ENCODE measurements around the gene GPATCH3.
"Not testable (repeated sequence)": the region's sequence is repeated elsewhere in the genome, so short reads cannot be mapped to it uniquely, and the experiment has no call there.

GPATCH3 gene

DNA sequence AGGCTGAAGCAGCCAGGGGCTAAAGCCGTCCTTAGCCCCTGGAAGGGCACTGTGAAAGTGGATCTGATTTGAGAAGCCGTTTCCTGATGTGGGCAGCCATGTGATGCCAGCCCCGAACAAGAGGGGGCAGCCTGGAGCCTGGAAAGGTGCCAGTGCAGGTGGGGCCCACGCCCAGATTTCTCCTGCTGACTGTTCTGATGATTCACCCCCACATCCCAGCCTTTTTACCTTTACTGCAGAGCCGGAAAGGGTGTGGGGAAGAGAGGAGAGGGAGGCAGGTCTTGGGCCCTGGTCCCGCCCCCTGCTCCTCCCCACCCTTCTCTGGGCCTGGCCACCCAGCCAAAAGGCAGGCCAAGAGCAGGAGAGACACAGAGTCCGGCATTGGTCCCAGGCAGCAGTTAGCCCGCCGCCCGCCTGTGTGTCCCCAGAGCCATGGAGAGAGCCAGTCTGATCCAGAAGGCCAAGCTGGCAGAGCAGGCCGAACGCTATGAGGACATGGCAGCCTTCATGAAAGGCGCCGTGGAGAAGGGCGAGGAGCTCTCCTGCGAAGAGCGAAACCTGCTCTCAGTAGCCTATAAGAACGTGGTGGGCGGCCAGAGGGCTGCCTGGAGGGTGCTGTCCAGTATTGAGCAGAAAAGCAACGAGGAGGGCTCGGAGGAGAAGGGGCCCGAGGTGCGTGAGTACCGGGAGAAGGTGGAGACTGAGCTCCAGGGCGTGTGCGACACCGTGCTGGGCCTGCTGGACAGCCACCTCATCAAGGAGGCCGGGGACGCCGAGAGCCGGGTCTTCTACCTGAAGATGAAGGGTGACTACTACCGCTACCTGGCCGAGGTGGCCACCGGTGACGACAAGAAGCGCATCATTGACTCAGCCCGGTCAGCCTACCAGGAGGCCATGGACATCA is 37.2 kb downstream of the GPATCH3 start, which contains the start of gene SFN:
SFN (plus strand) TSS at position 369 of the 904 bp plus-strand sequence; CDS start at position 433, 64 bp downstream.
- FAIRE-seq: peak; percentile 99

DNA sequence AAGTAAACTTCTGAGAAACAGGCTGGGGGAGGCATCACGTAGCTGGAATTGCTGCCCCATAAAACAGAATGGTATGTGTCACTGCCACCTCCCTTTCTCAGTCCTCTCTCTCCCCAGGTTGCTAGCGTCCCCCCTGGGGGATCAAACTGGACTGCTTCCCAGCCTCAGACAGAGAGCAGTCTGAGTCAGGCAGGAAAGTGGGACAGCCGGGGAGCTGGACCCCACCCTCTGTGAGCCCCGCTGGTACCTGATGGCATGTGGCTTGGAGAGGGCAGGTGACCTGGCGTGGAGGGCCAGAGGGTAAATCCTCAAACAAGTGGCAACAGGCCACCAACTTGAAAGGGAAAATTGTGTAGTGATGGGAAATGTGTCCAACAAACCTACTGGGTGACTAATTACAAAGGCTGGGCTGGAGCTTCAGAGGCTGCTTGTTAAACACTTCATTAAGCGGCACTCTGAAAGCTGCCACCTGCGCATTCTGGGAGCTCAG is 38.3 kb downstream of the GPATCH3 start:
- no peak for FAIRE-seq

DNA sequence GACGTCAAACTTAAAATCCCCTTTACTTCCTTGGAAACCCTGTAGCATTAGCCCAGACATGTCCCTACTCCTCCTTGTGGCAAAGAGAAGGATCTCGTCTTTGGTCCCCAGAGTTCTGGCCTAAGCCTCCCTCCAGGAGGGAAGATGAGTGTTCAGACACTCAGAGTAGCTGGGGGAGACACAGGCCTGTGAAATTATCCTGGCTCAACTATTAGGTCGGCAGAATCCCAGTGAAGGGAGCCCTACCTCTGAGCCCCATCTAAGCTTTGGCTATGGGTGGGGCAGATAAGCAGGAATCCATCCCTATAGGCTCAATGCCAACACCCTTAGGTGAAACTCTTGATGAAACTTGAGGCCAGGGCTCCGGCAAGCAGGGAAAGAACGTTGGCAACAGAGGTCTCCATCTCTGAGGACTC is 39.0 kb downstream of the GPATCH3 start:
- FAIRE-seq: peak; percentile 78

DNA sequence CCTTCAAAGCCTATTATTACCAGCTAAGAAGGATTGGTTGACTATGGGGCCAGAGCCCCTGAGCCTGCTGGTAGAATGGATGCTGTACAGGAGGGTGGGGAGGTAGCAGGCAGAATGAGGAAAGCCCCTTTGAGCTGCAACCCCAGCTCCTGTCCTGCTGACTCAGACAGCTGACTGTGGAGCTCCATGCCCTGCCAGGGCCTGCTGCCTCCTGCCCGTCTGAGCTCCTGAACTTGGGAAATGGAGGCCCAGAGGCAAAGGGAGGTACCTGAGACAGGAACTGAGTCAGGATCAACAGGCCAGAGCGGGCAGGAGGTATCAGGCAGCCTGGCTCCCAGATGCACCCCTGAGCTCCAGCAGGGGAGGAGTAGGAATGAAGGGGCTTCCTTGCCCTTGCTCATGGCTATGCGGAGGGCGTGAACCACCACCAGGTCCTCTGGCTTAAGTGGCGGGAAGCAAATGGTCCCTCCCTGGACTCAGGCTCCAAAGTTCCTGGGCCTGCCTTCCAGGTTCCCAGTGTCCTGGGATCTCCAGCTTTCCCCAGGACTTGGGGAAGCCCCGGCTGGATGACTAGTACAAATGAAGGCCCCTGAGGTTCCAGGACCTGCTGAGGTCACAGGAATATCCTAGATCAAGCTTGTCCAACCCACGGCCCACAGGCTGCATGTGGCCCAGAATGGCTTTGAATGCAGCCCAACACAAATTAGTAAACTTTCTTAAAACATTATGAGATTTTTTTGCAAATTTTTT is 41.2 kb downstream of the GPATCH3 start:
- FAIRE-seq: no peak

DNA sequence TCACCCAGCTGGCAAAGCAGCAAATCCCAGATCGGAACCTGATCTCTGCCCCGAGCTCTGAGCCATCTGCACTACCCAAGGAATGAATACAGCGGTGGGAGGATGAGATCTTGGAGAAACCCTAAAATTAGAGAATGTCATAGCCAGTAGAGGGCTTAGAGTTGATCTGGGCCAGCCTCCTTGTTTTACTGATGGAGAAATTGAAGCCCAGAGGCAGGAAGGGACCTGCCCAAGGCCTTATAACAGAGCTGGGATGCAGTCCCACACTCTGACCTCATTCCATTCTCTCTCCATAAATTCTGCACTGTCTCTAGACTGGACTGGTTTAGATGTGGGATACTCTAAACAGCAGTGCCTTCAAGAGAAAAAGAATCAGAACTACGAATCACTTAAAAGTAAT is 42.1 kb downstream of the GPATCH3 start:
- FAIRE-seq: no peak

DNA sequence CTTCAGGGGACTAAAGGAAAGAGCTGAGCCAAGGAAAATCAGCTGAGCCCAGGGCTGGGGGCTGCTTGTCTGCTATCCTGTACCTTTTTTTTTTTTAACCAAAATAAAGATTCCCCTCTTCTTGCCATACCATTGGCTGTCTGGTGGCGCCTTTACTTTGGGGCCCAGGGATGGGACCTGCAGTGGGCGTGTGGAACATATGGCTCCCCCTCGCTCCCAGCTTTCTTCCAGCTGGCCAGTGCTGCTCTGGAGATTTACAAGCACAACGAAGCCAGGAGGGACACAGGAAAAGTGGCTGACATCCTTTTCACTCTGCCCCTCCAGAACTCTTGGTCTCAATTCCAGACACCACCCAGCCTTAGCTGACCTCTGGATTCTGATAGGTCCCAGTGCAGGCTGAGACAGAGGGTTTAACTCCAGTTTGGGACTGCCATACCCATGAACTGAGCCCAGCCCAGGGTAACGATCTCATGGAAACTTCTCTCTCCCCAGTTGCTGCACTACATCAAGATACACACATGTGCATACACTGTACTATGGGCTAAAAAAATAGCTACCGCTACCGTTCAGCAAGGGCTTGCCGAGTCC is 42.7 kb downstream of the GPATCH3 start:
- no peak for FAIRE-seq

DNA sequence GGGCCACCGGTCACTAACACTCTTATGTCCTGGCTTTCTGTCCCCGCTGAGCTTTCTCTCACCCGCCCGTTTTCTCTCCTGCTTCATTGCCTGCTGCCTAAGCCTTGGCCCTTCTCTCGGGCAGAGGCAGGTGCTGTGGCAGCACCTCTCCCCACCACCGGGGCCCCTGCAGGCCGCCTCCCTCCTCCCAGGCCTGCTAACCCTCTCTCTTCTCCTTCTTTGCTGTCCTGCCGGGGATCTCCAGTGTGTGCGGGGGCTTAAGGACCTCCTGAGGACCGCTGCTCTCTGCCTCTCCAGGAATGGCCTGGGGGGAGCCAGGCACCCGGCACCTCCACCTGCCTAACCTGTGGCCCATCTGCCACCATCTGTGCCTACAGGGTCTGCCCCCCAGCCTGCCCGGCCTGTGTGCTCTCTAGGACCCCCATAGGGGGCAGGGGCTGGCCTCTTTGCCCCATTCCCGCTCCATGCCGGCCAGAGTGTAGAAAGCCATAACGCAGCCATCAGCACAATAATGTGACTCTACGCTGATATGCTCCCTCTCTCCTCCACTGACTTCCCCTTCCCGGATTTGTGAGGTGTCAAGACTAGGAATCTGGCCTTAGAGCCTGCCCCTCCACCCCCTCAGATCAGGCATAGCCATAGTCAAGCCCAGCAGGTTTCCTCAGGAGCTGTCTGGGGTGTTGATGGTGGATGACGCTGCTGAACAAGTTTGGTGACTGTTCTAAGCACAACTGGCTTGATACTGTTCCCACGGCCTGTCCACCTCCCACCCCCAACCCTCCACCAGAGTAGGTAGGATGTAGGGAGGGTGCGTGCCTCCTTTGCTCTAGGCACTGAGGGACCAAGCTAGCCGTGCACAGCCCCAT is 43.4 kb downstream of the GPATCH3 start:
- no peak for FAIRE-seq

DNA sequence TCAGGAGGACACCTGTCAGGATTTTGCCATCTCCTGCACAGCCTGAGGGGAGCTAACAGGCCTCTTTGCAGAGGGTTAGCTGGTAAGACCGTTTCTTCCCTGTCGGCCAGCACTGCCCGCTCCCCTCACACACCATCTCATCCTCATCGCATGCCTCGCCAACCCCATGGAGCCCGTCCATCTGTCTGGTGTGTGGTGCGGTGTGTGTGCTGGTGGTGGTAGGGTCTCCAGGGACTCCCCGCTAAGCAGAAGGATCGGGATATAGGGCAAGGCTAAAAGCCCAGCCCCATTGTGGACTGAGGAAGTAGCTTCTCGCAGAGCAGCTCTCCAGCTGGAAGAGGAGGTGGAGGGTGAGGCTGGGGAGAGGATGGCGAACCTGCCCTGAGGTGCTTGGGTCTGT is 44.1 kb downstream of the GPATCH3 start:
- FAIRE-seq: no peak

DNA sequence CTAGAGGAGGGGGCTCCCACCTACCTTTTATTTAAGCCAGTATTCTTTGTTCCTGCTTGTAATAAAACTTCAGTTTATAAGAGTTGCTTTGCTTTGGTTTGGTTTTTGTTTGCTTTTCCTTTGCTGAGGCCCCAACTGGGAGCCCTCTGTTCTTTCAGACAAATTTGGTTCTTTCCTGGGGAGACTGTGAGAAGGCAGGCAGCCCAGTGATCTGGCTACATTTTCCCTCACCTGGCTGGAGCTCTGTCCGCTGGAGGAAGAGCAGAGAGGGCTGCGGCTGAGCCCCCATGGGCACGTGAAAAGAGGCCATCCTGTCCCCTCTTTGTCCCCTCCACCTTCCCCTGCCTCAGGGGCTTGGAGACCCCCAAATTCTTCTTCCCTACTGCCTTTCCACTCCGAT is 44.6 kb downstream of the GPATCH3 start:
- no peak for FAIRE-seq

DNA sequence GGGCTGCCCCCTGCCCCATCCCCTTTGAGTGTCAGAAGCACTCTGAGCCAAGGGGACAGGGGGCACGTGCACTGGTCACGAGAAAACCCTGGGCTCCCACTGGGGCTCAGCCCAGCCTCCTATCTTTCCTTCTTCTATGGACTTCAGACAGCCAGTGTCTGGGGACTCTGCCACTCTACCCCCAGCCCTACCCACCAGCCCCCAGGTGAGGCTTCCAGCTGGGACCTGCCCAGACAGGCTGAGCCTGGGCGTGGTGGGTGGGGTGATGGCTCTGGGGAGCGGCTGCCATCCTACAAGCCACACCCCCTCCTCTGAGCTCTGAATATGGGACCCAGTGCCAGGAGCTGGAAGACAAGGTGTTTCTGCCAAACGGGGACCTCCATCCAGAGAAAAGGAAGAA is 45.4 kb downstream of the GPATCH3 start:
- FAIRE-seq: no peak

DNA sequence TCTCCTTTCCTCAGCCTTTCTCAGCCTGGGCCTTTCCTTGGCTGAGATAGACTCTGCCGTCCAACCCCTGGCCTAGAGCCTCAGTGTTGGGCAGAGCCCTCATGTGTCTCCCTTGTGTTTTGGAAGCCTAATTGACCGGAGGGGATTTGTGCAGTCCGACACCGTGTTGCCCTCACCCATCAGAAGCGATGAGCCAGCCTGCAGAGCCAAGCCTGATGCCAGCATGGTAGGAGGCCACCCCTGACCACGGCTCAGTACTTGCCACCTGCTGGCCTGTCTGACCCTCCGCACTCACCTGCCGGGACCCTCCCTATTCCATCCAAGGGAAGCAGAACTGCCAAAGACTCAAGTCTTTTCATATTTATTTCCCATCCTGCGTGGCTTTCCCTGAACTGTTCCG is 46.7 kb downstream of the GPATCH3 start:
- FAIRE-seq: no peak

DNA sequence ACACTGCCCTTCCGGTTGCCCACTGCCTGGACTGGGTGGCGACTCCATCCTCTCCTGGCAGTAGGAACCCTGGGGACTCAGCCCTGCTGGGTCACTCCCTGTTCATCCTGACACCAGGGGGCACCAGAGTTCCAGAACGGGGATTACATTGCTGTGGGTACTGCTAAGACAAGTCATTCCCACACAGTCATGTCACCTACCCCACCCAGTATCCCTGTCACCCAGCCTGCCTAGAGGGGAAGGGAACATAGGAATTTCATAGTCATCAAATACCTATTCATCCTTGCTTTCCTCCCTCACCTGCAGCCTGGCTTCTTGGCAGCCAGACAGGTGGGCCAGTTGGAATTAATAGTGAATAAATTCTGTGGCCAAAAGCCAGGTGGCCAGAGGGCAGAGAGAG is 47.1 kb downstream of the GPATCH3 start:
- FAIRE-seq: no peak

DNA sequence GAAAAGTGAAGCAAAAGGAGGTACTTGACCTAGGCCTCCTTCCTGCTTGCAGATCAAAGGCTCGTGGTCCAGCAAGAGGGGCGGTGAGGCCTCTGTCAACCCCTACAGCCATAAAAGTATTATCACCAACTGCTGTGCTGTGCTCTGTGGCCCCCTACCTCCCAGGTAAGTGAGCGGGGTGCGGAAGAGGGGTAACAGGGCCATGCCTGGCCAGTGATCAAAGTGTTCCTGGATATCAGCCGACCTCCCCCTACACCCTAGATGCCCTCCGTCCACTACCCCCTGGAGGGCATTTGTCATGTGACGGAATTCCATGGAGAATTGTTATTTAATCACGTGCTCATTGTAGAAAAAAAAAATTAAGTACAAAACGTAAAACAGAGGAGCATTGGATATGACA is 47.6 kb downstream of the GPATCH3 start:
- no peak for FAIRE-seq

DNA sequence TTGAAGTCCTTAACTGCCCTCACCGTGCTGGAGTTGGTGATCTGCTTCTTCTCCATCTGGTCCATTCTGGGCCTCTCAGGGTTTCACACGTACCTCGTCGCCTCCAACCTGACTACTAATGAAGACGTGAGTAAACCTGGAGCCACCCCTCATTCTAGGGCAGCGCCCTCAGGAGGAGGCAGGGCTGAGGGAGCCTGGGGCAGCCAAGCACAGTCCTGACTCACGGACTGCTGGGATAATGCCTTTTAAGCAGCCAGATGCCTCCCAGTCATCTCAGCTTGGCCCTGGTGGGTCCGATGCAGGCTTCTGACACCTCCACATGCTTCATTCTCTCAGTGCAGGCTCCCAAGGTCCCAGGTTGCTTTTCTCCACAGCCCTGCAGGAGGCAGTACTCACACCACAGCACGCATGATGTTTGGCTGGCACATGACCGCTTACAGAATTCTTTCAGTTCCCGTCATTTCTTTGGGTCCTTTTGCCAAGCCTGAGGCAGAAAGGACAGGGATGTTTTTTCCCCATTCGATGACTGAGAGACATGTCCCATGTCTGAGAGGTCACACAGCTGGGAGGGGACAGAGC is 49.1 kb downstream of the GPATCH3 start:
- no peak for FAIRE-seq

DNA sequence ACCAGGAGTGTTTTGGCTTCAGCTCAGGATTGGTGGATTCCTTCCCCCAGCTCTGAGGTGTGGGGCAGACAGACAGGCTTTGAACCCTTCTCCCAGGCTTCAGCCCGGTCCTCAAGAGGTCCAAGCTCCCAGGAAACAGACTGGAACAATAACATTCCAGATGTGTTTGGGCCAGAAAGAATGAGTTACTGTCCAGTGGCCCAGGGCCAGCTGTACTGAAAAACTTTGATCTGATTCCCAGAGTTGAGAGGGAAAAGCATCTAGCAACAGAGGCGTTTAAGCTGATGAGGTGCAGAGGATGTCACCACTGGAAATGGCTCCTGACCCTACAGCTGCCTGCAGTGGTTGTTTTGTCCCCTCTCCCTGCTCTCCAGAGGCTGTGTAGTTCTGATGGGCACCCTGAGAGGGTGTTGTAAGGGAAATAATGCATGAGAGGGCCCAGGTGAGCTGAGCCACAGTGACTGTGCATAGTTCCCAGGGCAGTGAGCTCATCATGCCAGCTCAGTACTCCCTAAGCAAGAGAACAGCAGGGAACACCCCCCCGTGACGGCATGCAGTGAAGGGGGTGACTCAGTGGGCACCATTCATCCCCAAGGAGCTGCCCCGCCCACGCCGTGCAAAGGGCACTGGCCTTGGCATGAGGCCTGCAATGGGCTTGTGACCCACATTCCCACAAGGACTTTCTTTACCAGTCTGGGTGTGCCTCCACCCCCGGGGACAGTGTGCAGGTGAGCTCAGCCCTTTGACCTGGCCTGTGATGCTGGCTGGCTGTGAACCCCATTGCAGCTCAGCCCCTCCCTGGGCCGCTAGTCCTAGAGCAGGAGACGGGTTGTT is 51.1 kb downstream of the GPATCH3 start:
- no peak for FAIRE-seq

DNA sequence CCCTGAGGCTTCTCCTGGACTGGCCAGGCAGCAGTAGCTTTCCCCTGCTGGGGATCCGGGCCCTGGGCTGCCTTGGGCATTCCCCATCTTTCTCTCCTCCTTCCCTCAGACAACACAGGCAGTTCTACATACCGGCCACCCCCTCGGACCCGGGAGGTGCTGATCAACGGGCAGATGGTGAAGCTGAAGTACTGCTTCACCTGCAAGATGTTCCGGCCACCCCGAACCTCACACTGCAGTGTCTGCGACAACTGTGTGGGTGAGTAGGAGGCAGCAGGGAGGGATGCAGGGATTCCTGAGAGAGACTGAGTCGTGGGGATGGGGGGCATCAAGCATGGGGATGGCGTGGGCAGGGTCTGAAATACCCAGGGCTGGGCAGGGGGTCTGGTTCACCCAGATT is 51.8 kb downstream of the GPATCH3 start:
- no peak for FAIRE-seq

DNA sequence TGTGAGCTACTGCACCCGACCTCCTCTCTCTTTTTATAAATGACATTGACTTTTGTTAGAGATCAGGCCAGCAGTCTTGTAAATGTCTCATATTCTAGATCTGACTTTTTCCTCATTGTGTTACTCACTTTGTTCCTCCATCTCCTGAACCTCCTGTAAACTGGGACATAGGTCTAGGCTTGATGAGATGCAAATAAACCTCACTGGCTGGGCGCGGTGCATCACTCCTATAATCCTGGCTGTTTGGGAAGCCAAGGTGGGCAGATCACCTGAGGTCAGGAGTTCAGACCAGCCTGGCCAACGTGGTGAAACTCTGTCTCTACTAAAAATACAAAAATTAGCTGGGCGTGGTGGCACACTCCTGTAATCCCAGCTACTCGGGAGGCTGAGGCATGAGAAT is 52.4 kb downstream of the GPATCH3 start:
- FAIRE-seq: not testable (repeated sequence)

DNA sequence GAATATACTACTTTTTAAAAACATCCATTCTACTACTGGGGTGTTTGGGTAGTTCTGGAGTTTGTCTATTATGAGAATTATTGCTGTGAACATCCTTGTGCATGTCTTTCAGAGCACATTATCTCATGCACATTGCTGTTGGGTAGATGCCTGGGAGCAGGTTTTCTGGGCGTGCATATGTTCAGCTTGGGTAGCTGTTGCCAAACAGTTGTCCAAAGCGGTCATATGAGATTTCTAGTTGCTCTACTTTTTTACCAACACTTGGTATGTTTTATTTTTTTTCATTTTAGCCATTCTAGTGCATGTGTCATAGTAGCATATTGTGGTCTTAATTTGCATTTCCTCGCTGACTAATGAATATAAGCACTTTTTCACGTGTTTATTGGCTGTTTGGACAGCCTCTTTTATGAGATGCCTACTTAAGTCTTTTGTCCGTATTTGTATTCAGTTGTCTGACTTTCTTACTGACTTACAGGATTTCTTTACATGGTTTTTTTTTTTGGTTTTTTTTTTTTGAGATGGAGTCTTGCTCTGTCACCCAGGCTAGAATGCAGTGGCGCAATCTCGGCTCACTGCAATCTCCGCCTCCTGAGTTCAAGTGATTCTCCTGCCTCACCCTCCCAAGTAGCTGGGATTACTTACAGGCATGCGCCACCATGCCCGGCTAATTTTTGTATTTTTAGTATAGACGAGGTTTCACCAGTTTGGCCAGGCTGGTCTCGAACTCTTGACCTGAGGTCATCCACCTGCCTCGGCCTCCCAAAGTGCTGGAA is 55.7 kb downstream of the GPATCH3 start:
- no peak for FAIRE-seq

Data from G401.6 (cell line).